ENCODE data around the gene MAPK14.
A peak's percentile ranks its signal among the peaks of the same experiment; 100 is the strongest.
"Not testable (repeated sequence)": the region's sequence is repeated elsewhere in the genome, so short reads cannot be mapped to it uniquely, and the experiment has no call there.

The MAPK14 gene

GRCh38 chr6:36123270-36124139 is 95.9 kb downstream of the MAPK14 start:
- peak; percentile 80 for DNase-seq (ENCODE audit: low spot score)

- not testable (repeated sequence) for DNase-seq (ENCODE audit: low spot score)
Observed at GRCh38 chr6:36124346-36124745, 96.7 kb downstream of the MAPK14 start.

GRCh38 chr6:36124881-36125280 is 97.3 kb downstream of the MAPK14 start:
- DNase-seq (ENCODE audit: low spot score): no peak

GRCh38 chr6:36125575-36125974 is 98.0 kb downstream of the MAPK14 start:
- no peak for DNase-seq (ENCODE audit: low spot score)

GRCh38 chr6:36126121-36126520 is 98.5 kb downstream of the MAPK14 start:
- no peak for DNase-seq (ENCODE audit: low spot score)

- DNase-seq (ENCODE audit: low spot score): no peak
Observed at GRCh38 chr6:36126553-36127458, 99.2 kb downstream of the MAPK14 start.

GRCh38 chr6:36127462-36128016 is 99.9 kb downstream of the MAPK14 start:
- DNase-seq (ENCODE audit: low spot score): peak; percentile 90

GRCh38 chr6:36128073-36128472 is 100.5 kb downstream of the MAPK14 start:
- DNase-seq (ENCODE audit: low spot score): no peak

- DNase-seq (ENCODE audit: low spot score): no peak
Observed at GRCh38 chr6:36128793-36129192, 101.2 kb downstream of the MAPK14 start.

GRCh38 chr6:36129334-36129733 is 101.7 kb downstream of the MAPK14 start:
- not testable (repeated sequence) for DNase-seq (ENCODE audit: low spot score)

GRCh38 chr6:36129941-36130666 is 102.5 kb downstream of the MAPK14 start, which contains the start of gene MAPK13:
Gene MAPK13, plus strand, starts transcription at chr6:36130513. Its CDS starts 70 bp downstream, at chr6:36130583.
- no peak for DNase-seq (ENCODE audit: low spot score)

- peak; percentile 47 for DNase-seq (ENCODE audit: low spot score)
Observed at GRCh38 chr6:36130667-36131510, 103.3 kb downstream of the MAPK14 start.

- peak; percentile 45 for DNase-seq (ENCODE audit: low spot score)
Observed at GRCh38 chr6:36131511-36132245, 104.1 kb downstream of the MAPK14 start.

GRCh38 chr6:36132246-36132895 is 104.8 kb downstream of the MAPK14 start:
- no peak for DNase-seq (ENCODE audit: low spot score)

GRCh38 chr6:36133148-36133547 is 105.5 kb downstream of the MAPK14 start:
- no peak for DNase-seq (ENCODE audit: low spot score)

GRCh38 chr6:36133912-36134311 is 106.3 kb downstream of the MAPK14 start:
- DNase-seq (ENCODE audit: low spot score): no peak

- DNase-seq (ENCODE audit: low spot score): no peak
Observed at GRCh38 chr6:36135053-36135731, 107.6 kb downstream of the MAPK14 start.

- no peak for DNase-seq (ENCODE audit: low spot score)
Observed at GRCh38 chr6:36136034-36136433, 108.4 kb downstream of the MAPK14 start.

- no peak for DNase-seq (ENCODE audit: low spot score)
Observed at GRCh38 chr6:36136551-36136950, 108.9 kb downstream of the MAPK14 start.
